Common myeloid progenitor, CD34-positive (primary cell): Measurements from ENCODE around the gene SPAG9.

Source experiments
- CTCF ChIA-PET: fragments of 350-600 bp; sonication (Branson Sonifier 250); formaldehyde crosslinking; loops from one replicate; lab custom pipeline; 2021; ENCODE audit warnings: antibody characterized with exemption; lab: Charles Lee
- POLR2A ChIA-PET: fragments of 350-600 bp; sonication (Branson Sonifier 250); formaldehyde crosslinking; loops from one replicate; lab custom pipeline; 2021; ENCODE audit warnings: antibody characterized with exemption; lab: Charles Lee
- DNase-seq, 3 donors: peaks; one replicate each; pipeline versions ENCODE4 v3.0.0 to v3.0.0-alpha.2; 2013
- H3K27ac ChIP-seq, 2 experiments: 1 replicate in 1 of 2; 2 replicates in 1 of 2; pipeline ENCODE4 v1.7.0; 2013; ENCODE audit warnings: inconsistent platforms in 2 of 2, low read length in 2 of 2, mild to moderate bottlenecking in 2 of 2, low read depth in 1 of 2, moderate library complexity in 1 of 2; ENCODE audit not compliant: severe bottlenecking in 2 of 2, insufficient read depth in 1 of 2, poor library complexity in 1 of 2
- H3K27me3 ChIP-seq, 5 experiments: replicated peaks in 2 of 5; 1 replicate in 3 of 5; 2 replicates in 2 of 5; pipeline versions ENCODE4 v1.6.1 to v1.7.0; 2013; ENCODE audit warnings: low read length in 4 of 5, mild to moderate bottlenecking in 2 of 5, moderate library complexity in 2 of 5, inconsistent platforms in 1 of 5; ENCODE audit not compliant: insufficient read depth in 5 of 5, control insufficient read depth in 4 of 5
- H3K36me3 ChIP-seq, 4 experiments: 1 replicate in 2 of 4; 2 replicates in 2 of 4; pipeline versions ENCODE4 v1.6.1 to v1.7.0; 2013; ENCODE audit warnings: low read length in 3 of 4, control low read depth in 1 of 4, mild to moderate bottlenecking in 1 of 4; ENCODE audit not compliant: control insufficient read depth in 4 of 4, insufficient read depth in 4 of 4
- H3K4me1 ChIP-seq, 4 experiments: 1 replicate in 3 of 4; 2 replicates in 1 of 4; pipeline versions ENCODE4 v1.6.1 to v1.7.1; 2013; ENCODE audit warnings: low read length in 3 of 4, mild to moderate bottlenecking in 3 of 4, control low read depth in 1 of 4, inconsistent platforms in 1 of 4, moderate library complexity in 1 of 4; ENCODE audit not compliant: control insufficient read depth in 4 of 4, insufficient read depth in 4 of 4; ENCODE audit errors: control extremely low read depth in 1 of 4
- H3K4me3 ChIP-seq, 7 experiments: 1 replicate in 4 of 7; 2 replicates in 3 of 7; pipeline versions ENCODE4 v1.5.1 to v1.7.0; 2013; ENCODE audit warnings: mild to moderate bottlenecking in 7 of 7, low read length in 6 of 7, moderate library complexity in 6 of 7, inconsistent platforms in 2 of 7, low read depth in 2 of 7, control low read depth in 1 of 7; ENCODE audit not compliant: insufficient read depth in 4 of 7, control insufficient read depth in 1 of 7; ENCODE audit errors: extremely low read depth in 1 of 7
- H3K9me3 ChIP-seq, 5 experiments: 1 replicate in 4 of 5; 2 replicates in 1 of 5; pipeline versions ENCODE4 v1.6.1 to v1.7.1; 2013; ENCODE audit warnings: low read length in 4 of 5, mild to moderate bottlenecking in 2 of 5, inconsistent platforms in 1 of 5, low read depth in 1 of 5, moderate library complexity in 1 of 5; ENCODE audit not compliant: control insufficient read depth in 4 of 5, insufficient read depth in 2 of 5; ENCODE audit errors: control extremely low read depth in 1 of 5
- WGBS: methylation state at CpG from one replicate; pipeline ENCODE4 v1.1.5; 2013; ENCODE audit not compliant: insufficient coverage; 5-methylcytosine and 5-hydroxymethylcytosine counted together

The SPAG9 gene

GRCh38 chr17:51050291-51051033, 70.2 kb downstream of the SPAG9 start:
- CTCF ChIA-PET, result interaction anchor here (1.1 kb wide), 1 partner anchor 51 kb away, joined by 3 read pairs; no protein-coding TSS in a partner anchor
- H3K9me3 ChIP-seq, result no peaks in the 10 kb centered on the region
- DNase-seq, result no peak
- no peaks in the 10 kb centered on the region for H3K27me3 ChIP-seq
- POLR2A ChIA-PET, result interaction anchor here (0.6 kb wide), 1 partner anchor 55 kb away, joined by 3 read pairs; no protein-coding TSS in a partner anchor
- H3K4me3 ChIP-seq, result no peak overlapping the region
- peaks cover 0 to 8% (median 2%) of the 10 kb centered on the region in 4 experiments for H3K36me3 ChIP-seq
- no CpG with 5 or more reads among the region's 3 CpGs for WGBS
- no peak overlapping the region for H3K27ac ChIP-seq
- peaks cover 0 to 7% (median 2%) of the 10 kb centered on the region in 4 experiments for H3K4me1 ChIP-seq

DNA sequence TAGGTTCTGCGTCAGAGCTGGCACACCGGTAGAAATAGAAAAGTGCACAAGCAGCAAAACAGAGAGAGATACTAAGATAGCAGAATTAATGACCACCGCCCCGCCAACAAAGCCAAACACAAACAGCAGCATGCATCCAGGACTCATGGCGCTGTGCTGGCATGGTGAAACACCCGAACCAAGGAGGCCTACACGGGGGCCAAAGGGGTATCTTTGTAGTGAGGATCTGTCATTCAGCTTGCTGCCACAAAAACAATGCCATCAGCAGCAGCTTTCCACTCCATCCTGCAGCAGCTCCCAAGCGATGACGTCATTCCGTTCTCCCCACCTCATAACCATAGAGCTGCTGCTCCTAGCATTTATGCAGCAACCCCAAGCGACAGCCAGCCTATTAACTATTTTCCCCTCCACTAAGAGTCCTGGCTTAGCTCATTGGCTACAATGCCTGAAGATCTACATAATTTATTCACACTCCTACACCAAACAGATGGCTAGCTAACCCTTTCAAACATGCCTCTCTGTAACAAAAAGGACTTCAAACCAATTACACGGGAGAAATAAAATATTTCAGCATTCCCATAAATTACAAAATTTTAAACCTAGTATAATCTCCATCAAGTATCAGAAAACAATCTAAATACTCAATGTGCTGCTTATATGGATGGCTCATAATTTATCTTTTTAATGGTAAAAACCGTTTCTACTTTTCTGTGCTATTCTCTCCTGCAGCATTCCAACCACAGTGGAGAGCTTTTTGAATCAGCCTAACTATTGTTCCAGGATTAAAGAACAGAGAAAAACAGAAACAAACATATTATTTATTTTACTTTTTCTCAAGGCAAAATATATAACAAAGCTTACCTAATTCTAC, 73.9 kb downstream of the SPAG9 start:
- ChIA-PET POLR2A (interaction anchor here (0.5 kb wide), 1 partner anchor 22 kb away, joined by 6 read pairs; no protein-coding TSS in a partner anchor), CTCF (interaction anchor here (0.6 to 3.4 kb wide), 17 partner anchors 8 to 1400 kb away, joined by 3 to 15 read pairs (median 4); no protein-coding TSS in a partner anchor)
- Histone ChIP-seq H3K36me3 (peaks cover 0 to 8% (median 0%) of the 10 kb centered on the region in 4 experiments), H3K4me3 (peak overlapping the region in 5 of 7 experiments; percentile 9 to 58 (median 33)), H3K4me1 (peaks cover 0 to 10% (median 6%) of the 10 kb centered on the region in 4 experiments), H3K27ac (no peak overlapping the region), H3K27me3 (no peaks in the 10 kb centered on the region), H3K9me3 (no peaks in the 10 kb centered on the region)
- peak; percentile 35 to 80 (median 79) for DNase-seq
- 84% methylated on average over 8 of the region's 13 CpGs for WGBS

DNA sequence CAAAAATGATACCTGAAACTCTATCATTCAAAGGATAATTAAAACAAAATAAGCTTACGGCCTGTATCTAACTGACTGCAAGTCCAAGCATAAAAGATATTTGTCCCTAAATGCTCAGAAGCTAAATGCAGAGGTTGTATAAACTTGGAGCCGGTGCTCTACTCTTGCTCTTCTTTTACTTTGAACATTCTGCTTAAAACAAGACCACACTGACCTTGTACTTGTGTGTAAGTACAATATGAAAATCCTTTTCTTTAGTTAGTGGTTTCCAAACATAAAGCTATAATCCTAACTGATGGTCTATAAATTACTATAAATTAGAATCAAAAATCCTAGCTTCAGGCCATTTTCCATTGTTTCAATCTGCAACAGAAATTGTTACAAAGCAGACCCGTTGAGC, 74.6 kb downstream of the SPAG9 start:
- Histone ChIP-seq H3K4me3 (peak overlapping the region in 3 of 7 experiments; percentile 29 to 58 (median 50)), H3K27ac (no peak overlapping the region), H3K9me3 (no peaks in the 10 kb centered on the region), H3K27me3 (no peaks in the 10 kb centered on the region), H3K4me1 (peaks cover 0 to 11% (median 9%) of the 10 kb centered on the region in 4 experiments), H3K36me3 (peaks cover 0 to 13% (median 0%) of the 10 kb centered on the region in 4 experiments)
- POLR2A ChIA-PET, result interaction anchor here (0.5 kb wide), 1 partner anchor 21 kb away, joined by 6 read pairs; no protein-coding TSS in a partner anchor
- DNase-seq, result no peak
- CTCF ChIA-PET, result interaction anchor here (0.6 to 3.4 kb wide), 15 partner anchors 9 to 1400 kb away, joined by 3 to 15 read pairs (median 4); no protein-coding TSS in a partner anchor
- no CpG with 5 or more reads among the region's 3 CpGs for WGBS

- WGBS, result 60% methylated on average over 1 of the region's 1 CpG
- ChIA-PET CTCF (interaction anchor here (1.1 to 3.4 kb wide), 10 partner anchors 10 to 86 kb away, joined by 3 to 15 read pairs (median 6); no protein-coding TSS in a partner anchor), POLR2A (no interaction called here)
- Histone ChIP-seq H3K4me3 (no peak overlapping the region), H3K27me3 (no peaks in the 10 kb centered on the region), H3K27ac (no peak overlapping the region), H3K4me1 (peaks cover 0 to 11% (median 9%) of the 10 kb centered on the region in 4 experiments), H3K36me3 (peaks cover 0 to 13% (median 0%) of the 10 kb centered on the region in 4 experiments), H3K9me3 (no peaks in the 10 kb centered on the region)
- no peak for DNase-seq
Measured at GRCh38 chr17:51045621-51046020, 75.0 kb downstream of the SPAG9 start.

GRCh38 chr17:51044976-51045375, 75.7 kb downstream of the SPAG9 start:
- POLR2A ChIA-PET, result interaction anchor here (1.0 kb wide), 1 partner anchor 9 kb away, joined by 4 read pairs; no protein-coding TSS in a partner anchor

DNA sequence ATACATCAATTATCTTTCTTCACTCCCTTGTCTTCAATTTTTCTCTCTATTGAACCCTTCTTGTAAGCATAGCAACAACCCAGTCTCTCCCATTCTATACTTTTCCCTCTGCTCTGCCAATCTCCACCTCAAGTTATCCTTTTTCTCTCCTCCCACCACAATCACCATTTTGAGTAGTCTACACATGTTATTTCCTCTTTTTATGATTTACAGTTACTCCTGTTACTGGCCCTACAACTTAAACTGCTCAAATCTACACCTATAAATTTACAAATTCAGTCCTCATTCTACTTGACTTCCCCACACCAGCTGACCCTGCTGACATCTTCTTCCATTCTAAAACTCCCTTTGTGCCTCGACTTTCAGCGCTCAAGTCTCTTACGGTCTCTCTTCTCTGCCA, 84.6 kb downstream of the SPAG9 start:
- peaks cover 0 to 6% (median 3%) of the 10 kb centered on the region in 4 experiments for H3K36me3 ChIP-seq
- no peaks in the 10 kb centered on the region for H3K27me3 ChIP-seq
- H3K9me3 ChIP-seq, result no peaks in the 10 kb centered on the region
- ChIA-PET CTCF (interaction anchor here (1.3 to 2.6 kb wide), 2 partner anchors 9 to 21 kb away, joined by 7 to 11 read pairs; no protein-coding TSS in a partner anchor), POLR2A (interaction anchor here (0.9 kb wide), 1 partner anchor 8 kb away, joined by 4 read pairs; no protein-coding TSS in a partner anchor)
- H3K4me3 ChIP-seq, result peak overlapping the region in 3 of 7 experiments; percentile 2 to 29 (median 17)
- peaks cover 19 to 27% (median 22%) of the 10 kb centered on the region in 4 experiments for H3K4me1 ChIP-seq
- 53% methylated on average over 3 of the region's 3 CpGs for WGBS
- no peak overlapping the region for H3K27ac ChIP-seq
- DNase-seq, result peak; percentile 23 to 78 (median 64)

More at GRCh38 chr17:51044976-51045375, 75.7 kb downstream of the SPAG9 start:
- Histone ChIP-seq H3K9me3 (no peaks in the 10 kb centered on the region), H3K4me1 (peaks cover 0 to 11% (median 9%) of the 10 kb centered on the region in 4 experiments), H3K27me3 (no peaks in the 10 kb centered on the region), H3K27ac (no peak overlapping the region), H3K4me3 (no peak overlapping the region), H3K36me3 (peaks cover 0 to 16% (median 0%) of the 10 kb centered on the region in 4 experiments)
- DNase-seq, result no peak
- WGBS, result 100% methylated on average over 6 of the region's 7 CpGs
- CTCF ChIA-PET, result interaction anchor here (0.8 to 3.4 kb wide), 8 partner anchors 9 to 108 kb away, joined by 3 to 11 read pairs (median 6); partner anchors contain the start of gene NME1
